GM19372 (cell line): ENCODE data around the gene HOMER2.

Experiments used
- ATAC-seq: cut with Tn5 transposase; IDR thresholded peaks from one replicate; pipeline ENCODE4 v1.9.1; 2021; ENCODE audit warnings: mild to moderate bottlenecking, low read depth, moderate library complexity; ENCODE audit not compliant: unreplicated experiment

Gene HOMER2

DNA sequence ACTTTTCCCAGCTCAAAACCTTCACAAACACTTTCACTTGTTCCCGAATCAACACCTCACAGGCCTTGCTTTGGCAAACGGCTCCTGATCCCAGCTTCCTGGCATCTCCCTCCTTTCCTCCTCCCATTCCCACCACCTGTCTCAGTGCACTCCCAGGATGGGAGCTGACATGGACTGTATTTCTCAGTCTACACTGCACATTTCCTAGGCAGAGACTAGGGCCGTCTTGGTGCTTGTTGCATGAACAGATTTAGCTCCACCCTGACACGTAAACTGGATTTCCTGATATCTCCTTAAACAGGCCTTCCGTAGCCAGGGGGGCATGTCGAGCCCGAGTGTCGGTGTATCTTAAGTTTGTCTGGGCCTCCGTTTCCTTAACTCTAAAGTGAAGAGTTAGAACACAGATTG, 143.9 kb downstream of the HOMER2 start:
- ATAC-seq = no peak

DNA sequence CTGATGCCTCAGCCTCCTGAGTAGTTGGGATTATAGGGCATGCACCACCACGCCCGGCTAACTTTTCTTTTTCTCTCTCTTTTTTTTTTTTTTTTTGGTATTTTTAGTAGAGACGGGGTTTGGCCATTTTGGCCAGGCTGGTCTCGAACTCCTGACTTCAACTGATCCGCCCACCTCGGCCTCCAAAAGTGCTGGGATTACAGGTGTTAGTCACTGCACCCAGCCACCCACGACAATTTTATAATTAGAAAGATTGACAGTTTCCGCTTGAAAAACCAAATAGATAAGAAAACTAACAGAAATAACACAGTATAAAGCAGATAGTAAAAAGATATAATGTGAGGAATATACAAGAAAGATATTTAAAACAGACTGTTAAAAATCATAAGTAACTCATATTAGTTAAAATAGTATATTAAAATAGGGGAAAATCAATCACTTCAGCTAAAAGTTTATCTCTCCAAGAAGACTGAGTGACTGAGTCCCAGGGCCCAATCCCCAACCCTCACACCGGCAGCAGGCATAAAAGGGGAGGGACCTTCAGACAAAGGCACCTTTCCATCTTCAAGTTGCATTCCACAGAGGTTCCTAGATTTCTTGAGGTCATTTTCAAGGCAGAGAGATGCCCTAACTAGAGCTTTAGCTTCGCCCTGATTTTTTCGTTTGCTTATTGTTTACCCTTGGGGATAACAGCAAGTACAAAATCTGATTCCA, 144.4 kb downstream of the HOMER2 start:
- ATAC-seq = no peak

DNA sequence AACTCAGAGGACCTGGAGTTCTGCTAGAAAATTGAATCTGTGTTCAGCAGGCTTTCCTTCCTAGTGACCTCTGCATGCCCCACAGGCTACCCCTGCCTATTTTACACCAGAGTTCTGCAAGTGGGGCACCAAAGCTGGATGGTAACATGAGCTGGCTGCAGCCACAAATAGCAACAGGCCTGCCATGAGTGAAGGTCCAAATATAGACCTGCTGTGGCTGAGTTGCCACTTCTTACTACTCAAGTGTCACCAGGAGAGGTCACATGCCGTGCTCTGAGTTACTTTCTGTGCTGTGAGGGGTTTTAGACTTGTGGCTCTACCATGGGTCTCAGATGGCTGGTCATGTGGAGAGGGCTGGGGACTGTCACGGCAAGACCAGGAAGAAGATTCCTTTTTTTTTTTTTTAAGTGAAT, 146.5 kb downstream of the HOMER2 start, which contains the start of gene FSD2:
Gene FSD2, minus strand, starts transcription at position 76 of the 413 bp plus-strand sequence. CDS start 18,679 bp downstream, outside the sequence.
- peak; percentile 25 for ATAC-seq

DNA sequence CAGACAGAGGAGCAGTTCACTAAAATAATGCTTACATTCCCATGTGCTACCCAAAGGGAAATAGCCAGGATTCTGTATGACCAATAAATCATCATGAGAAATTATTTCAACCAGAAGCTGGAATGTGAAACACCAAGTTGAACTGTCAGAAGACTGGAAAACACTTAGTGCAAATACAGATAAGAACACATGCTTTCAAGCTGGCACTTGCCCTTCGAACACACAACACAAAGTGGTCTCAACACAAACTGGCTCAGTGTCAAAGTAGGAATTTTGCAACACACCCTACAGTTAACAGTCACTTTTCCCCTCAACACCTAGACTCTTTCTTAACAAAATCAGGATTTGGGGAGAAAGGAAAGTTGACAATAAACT, 148.0 kb downstream of the HOMER2 start:
- no peak for ATAC-seq

DNA sequence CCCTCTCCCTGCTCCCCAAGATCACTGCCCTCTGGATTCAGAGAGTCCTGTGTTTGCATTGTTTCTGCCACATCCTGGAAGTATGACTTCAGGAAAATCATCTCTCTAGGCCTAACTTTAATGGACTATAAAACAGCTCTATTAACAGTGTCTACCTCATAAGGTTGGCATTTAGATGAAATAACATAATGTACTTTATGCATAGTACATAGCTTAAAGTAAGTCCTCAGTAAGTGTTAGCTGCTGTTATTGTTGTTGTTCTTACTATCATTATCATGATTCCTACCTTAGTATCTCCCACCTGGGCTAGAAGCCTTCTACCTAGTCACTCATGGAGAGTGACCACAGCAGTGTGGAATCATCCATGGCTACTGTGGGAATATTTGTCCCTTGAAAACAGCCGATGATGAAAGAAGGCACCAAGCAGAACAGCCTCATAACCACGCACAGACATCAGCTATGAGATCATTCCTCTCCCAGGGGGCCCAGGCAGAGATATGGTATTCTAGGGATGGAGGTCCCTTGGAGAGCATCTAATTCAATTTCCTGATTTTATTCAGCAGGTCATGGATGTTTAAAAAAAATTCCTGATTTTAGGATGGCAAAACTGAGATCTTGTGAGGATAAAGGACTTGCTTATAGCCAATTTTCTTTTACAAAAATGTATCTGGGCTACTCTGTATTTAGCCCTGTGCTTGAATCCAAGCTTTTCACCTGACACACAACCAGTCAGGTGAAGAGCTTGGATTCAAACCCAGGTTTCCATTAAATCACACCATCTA, 148.5 kb downstream of the HOMER2 start:
- ATAC-seq = no peak

DNA sequence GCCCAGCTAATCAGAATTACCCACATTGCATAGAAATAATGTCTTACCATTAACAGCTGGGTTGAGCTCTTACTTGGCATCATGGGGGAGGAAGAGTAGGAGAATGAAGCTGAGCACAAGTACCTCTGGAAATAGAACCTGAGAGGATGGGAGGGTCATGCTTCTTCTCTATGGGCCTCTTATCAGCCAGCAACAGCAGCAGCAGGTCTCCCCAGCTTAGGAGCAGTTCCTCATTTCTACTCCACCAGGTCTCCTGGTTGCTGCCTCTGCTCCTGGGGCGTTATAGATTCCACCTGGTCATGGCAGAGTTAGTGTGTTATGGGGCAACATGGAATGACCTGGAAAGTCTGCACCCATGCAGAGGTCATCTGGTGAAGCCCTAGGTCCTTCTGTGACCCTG, 150.0 kb downstream of the HOMER2 start:
- no peak for ATAC-seq

DNA sequence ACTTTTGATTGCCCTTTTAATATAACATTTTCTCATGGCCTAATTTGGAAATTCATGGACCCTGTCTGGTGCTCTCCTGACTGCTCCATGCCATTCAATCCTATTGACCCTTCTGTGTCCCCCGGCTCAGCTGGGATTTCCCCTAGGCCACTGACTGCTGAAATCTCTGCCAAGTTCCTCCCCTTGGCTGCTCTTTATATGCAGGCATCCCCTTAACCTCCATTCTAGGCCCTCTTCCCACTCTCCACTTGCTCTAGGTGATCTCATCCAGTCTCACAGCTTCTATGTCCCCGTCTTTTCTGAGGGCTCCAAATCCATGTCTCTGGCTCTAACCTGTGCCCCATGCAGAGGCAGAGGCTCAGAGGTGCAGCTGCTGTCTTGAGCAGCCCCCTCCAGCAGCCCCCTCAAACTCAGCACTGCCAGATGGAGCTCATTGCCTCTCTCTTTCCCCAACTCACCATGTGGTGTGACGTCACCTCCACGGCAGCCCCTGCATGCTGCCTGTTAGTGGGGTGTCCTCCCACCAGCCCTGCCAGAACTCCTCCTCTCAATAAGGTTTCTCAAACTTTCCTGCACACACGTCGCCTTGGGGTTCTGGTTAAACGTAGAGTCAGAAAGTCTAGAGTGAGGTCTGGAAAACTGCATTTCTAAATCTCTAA, 153.2 kb downstream of the HOMER2 start:
- ATAC-seq = no peak
